AG08396 (cell line): ENCODE measurements around the gene UQCRQ.

Experiments
- DNase-seq: peaks from one replicate; pipeline ENCODE4 v3.0.0; 2012; ENCODE audit warnings: low spot score, mixed read lengths

UQCRQ gene

DNA sequence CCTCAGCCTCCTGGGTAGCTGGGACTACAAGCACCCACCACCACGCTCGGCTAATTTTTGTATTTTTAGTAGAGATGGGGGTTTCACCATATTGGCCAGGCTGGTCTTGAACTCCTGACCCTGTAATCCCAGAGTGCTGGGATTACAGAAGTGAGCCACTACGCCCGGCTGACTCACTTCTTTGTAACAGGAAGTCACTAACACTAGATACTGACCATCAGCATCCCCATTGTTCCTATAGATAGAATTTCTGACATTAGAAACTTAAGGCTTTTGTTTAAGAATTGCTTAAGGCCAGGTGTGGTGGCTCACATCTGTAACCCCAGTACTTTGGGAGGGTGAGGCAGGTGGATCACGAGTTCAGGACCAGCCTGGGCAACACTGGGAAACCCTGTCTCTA lies 49.2 kb downstream of the UQCRQ start:
- DNase-seq, result no peak

DNA sequence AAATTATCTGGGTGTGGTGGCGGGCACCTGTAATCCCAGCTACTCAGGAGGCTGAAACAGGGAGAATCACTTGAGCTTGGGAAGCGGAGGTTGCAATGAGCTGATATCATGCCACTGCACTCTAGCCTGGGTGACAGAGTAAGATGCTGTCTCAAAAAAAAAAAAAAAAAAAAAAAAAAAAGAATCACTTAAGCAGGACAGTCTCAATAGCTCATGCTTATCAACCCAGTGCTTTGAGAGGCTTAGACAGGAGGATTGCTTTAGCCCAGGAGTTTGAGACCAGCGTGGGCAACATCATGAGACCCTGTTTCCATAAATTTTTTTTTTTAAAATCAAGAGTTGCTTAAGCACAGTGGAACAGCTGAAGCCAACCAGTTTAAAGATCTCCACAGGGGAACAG lies 49.6 kb downstream of the UQCRQ start:
- DNase-seq, result no peak
